HG03064 (cell line): Measurements from ENCODE around the gene NECTIN4.
A peak's percentile ranks its signal among the peaks of the same experiment; 100 is the strongest.
"Not testable (repeated sequence)": the region's sequence is repeated elsewhere in the genome, so short reads cannot be mapped to it uniquely, and the experiment has no call there.

Experiments
- ATAC-seq: cut with Tn5 transposase; IDR thresholded peaks from one replicate; pipeline ENCODE4 v1.9.1; 2021; ENCODE audit warnings: low read depth; ENCODE audit not compliant: unreplicated experiment

Gene NECTIN4

DNA sequence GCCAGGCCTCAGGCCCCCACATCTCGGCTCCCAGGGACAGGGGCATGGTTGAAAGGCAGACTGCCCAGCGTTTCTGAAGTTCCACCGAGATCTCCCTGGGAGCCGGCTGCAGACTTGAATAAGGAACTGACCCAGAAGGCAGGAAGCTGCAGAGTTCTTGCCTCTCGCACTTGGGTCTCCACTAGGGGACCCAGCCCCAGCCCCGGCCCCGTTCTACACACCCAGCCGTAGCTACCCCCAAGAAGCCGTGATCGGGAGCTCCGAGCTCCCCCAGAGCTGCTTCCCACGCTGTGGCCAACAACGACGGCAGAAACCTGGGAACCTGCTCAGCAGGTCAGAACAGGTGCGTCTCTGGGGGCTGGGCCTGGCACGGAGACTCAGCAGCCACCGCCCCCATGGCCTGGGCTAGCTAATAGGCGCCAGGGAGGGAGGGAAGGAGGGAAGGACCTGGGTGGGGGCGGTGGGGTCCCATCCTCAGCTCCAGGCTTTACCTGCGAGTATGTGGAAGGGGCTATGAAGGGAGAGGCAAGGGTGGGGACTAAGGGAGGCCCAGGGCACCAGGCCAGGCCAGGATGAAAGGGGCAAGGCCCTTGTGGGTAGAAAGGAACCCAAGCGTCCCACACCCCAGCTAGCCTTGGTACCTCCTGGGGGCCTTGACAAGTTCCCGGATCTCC lies at the start of gene NECTIN4:
Gene NECTIN4, minus strand, starts transcription at position 308 of the 674 bp plus-strand sequence. Its CDS starts 262 bp downstream, at position 46.
- no peak for ATAC-seq

DNA sequence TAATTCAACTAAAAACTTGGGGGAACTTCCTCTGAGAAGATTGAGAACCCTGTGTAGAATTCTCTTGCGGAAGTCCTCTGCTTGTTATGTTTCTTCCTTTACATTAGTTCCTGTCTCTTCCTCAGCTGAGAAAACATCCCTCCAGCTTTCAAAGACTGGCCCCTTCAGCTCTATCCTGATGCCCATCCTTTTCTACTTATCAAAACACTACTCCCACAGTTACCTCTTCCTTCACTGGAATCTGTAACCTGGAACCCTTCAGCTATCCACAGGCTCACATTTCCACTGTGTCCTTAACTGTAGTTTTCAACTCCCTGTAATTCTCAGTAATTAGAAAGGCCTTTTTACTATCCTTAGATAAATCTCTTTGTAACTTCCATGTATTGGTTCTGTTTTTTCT lies 49.1 kb upstream of the NECTIN4 start:
- no peak for ATAC-seq

DNA sequence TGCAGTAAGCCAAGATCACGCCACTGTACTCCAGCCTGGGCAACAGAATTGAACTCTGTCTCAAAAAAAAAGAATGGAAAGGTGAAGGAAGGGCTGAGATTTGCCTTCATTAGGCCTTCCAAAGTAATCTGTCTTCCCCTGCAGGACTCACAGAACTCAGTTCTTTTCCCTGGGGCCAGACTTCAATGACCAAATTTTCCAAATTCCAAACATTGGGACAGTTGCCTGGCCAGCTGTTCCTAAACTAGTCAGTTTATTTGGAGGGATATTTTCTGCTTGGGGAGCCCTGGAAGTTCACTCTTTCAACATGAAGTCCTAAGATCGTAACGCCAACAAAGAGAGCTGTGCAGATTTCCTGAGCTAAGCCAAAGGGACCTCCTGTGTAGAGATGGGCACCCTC lies 48.5 kb upstream of the NECTIN4 start:
- no peak for ATAC-seq

DNA sequence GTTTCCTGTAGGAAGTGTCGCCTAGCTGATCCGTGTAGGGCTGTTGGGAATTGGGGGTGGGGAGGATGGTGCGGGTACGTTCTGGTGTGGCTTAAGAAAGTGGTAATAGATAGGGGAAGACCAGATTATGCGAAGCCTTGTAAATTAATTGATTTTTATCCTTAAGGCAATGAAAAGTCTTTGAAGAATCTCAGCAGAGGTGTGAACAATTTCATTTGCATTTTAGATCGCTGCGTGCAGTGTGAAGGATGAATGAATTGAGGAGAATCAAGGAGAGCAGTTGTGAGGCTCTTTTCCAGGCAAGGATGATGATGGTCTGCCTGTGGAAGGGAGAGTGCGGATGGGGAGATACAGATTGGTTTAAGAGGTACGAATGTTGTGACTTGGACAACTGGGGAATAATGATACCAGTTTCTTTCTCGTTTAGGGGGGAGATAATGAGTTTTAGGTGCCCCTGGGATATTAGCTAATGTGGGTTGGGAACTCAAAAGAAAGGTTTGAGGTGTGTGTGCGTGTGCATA lies 43.9 kb upstream of the NECTIN4 start:
- ATAC-seq = peak; percentile 13

DNA sequence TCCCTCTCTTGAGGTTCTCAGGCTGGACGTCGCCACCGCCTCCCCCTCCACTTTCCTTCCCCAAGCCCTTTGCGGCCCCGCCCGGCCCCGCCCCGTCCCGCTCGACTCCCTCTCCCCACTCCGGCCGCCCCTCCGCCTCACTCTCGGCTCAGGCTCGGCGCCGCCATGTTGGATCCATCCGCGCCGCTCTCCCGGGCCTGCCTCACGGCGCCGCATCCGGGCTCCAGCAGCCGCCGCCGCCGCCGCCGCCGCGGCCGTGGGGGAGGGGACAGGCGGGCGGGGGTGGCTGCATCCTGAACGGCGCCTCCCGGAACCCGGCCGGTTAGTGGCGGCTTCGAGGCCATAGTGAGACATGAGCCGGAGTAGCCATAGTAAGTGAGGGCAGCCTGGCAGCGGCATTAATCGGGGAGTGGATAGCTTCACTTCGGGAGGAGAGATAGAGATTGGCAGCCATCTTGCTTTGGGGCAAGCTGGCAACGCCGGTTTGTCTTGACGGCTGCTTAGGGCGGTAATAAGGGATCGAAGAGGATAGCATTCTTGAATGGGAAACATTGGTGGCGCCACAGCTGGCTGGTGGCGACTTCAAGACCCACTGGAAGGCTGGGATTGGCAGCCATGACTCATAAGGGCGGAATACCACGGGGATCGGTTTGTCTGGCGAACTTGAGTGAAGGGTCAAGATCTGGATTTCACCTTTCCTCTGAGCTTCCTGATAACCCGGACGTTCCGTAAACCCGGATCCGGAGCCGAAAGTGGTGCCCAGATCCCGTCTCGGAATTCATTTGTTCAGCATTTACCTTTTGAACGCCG lies 43.3 kb upstream of the NECTIN4 start, which contains the start of gene DEDD:
Gene DEDD, minus strand, starts transcription at position 258 of the 810 bp plus-strand sequence. CDS start 8,205 bp downstream, outside the sequence.
- peak; percentile 88 for ATAC-seq

DNA sequence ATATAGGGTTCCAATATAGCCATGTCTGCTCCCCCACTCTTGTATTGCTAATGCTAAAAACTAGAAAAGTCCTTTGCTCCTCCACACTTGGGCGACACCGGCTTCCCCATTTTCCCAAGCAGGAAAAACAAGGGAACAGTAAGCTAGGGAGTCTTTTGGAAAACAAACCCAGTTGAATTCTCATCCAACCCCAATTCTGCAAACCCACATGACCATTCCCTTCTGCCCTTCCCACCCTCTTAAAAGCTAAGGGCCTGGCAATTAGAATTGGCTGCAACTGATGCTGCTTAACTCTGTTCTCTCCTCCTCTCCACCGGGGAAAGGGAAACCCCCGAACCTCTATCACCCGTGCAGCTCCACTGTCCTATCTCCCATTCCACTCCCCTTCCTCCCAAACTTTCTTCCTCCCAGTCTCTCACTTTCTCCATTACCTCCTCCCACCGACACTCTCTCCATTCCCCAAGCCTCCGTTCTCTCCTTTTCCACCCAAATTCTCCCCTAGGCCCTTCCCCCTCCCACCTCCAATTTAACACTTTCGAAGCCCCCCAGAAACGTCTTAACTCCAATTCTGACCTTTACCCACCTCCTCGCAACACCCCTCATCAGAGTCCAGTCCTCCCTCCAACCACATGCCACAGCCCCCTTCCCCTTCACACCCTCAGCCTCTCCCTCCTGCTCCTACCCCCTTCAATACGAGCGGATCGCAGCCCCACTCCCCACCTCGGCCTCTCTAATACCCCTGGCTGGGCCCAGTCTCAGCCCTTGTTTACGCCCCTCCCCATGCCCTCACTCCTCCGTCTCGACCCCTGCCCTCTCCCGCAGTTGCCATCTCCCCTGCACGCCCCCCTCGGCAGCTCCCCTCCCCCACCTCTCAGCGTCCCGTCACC lies 42.4 kb upstream of the NECTIN4 start:
- ATAC-seq = no peak

DNA sequence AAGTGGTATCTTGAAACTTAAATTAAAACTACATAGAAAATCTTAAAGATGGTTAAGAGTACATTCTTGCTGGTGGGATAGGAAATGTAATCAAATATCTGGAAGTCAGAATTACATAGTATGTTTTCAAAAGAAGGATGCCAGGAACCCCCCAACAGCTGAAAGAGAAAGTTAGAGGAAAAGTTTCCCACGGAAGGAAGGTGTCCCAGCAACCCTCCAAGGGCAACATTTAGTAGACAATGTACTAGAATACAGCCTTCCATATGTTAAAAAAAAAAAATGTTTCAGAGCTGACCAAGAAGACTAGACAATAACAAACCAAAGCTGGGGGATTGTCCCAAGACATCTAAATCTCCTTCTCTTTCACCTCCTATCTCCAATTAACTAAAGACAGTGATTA lies 40.9 kb upstream of the NECTIN4 start:
- no peak for ATAC-seq

DNA sequence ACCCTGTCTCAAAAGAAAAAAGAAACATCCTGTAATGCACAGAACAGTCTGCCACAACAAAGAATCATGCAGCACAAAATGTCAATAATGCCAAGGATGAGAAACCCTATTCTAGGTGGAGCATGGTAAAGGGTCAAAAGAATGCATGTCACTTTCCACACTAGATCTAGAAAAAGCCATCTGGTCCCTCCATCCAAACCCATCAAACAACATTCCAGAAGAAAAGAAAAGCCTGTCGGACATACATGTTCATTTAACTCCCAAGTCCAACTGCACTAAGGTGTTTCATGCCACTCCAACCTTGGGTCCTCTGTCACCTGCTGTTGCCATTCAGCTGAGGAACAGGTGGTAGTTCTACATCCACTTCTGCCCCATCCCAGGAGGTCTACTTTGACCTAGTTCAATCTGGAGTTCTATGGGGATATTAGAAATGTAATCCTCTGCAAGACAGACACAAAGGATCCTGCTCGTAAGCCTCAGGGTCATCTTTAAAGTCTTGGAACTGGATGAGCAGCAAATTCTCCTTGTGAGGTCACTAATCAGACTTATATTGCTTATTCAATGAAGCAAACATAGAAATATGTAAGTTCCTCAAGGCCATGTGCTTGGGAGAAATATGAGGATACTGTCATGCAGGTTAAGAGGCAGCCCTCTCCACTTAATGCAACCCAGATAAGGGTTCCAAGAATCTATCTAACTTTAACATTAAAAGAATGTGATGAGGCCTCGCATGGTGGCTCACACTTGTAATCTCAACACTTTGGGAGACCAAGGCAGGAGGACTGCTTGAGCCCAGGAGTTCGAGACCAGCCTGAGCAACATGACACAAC lies 39.4 kb upstream of the NECTIN4 start:
- ATAC-seq = no peak

DNA sequence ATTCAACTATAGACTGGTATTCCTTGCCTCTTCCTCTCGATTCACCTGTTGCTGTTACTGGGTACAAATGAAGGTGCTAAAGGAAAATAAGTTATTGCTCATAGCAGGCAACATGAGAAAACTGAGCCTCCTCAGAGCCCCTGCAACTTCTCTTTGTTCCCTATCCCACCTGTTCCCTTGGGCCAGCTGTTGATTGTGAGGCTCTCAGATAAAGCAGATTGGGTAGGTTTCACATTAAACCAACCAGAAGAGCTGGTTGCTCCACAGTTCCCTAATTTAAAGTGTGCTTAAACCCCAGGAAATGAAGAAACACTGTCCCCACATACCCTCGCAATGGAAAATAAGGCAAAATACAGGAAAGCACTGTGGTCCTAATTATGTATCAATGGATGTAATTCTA lies 38.3 kb upstream of the NECTIN4 start:
- ATAC-seq = no peak

DNA sequence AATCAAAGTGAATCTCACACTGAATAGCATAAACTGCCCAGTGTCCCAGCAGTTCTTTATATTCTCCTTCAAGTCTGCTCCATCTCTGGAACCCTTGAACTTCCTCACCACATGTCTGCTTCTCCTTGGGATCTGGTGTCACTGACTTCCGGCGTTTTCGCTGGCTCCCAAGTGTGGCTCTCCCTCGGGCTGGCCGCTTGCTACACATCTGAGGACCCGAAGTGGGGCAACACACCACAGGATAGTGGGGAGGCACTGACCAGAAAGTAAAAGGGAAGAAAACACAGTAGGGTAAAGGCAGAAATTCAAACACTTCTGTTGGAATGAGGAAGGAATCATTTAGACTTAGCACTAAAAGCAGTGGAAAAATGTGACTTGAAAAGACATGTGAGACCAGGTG lies 33.6 kb upstream of the NECTIN4 start:
- ATAC-seq = no peak

DNA sequence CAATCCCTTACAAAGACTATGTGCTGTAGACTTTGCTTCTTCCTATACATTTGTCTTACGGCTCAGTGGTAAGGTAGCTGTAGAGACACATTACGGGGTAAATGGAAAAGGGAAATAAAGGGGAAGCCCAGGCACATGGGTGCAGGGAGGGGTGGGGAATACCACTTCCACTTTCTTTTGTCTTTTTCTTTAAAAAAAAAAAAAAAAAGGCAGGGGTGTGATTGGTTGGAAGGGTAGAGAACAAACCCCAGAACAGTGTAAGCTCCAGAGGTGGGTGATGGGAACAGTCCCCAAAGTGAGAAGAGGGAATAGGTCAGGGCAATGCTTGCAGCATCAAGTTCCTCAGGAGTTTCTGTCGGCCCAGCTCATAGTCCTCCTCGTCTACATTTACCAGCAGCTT lies 32.5 kb upstream of the NECTIN4 start:
- ATAC-seq = no peak

DNA sequence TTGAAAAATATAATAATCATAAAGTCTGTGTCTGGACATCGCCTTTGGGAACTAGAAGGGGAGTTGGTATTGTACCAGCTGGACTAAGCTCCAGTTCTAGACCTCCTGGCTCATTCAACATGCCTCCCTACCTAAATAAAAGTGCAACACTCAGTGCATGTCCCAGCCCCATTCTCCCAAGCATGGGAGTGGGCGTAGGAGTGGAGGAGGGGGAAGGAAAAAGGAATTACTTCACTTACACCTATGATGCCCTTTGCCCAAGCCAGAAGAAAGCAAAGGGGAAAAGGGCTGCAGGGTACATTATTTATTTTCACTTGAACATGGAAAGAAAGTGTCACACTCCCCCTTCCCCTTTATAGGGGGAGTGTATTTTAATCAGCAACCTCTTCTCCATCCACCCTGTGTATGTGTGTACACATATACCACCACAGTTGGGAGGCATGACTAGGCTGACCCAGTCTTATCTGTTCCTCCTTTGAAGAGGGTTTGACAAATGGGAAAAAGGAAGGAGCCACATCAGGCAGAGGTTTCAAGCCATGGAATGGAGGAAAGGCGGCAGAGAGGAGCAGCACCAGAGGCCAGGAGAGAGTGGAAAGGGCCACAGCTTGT lies 31.8 kb upstream of the NECTIN4 start:
- ATAC-seq = no peak

DNA sequence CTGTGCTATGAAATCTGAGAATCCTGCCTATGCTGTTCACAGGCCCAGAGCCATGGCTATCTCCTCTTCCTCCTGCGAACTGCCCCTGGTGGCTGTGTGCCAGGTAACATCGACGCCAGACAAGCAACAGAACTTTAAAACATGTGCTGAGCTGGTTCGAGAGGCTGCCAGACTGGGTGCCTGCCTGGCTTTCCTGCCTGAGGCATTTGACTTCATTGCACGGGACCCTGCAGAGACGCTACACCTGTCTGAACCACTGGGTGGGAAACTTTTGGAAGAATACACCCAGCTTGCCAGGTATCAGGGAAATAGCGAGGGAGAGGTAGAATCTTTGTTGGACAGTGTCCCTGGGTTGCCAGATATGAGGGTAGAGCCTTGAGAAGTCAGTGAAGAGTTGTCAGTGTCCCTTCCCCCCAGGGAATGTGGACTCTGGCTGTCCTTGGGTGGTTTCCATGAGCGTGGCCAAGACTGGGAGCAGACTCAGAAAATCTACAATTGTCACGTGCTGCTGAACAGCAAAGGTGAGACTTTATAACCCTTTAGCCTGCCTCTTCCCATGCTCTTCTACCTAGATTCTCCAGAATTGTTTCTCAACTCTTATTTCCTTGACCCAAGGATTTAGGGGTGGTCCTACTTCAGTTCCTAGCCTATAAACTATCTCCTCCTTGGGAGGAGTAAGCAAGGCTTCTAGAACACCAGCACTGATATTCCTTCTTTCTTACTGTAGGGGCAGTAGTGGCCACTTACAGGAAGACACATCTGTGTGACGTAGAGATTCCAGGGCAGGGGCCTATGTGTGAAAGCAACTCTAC lies 29.9 kb upstream of the NECTIN4 start:
- ATAC-seq = no peak

DNA sequence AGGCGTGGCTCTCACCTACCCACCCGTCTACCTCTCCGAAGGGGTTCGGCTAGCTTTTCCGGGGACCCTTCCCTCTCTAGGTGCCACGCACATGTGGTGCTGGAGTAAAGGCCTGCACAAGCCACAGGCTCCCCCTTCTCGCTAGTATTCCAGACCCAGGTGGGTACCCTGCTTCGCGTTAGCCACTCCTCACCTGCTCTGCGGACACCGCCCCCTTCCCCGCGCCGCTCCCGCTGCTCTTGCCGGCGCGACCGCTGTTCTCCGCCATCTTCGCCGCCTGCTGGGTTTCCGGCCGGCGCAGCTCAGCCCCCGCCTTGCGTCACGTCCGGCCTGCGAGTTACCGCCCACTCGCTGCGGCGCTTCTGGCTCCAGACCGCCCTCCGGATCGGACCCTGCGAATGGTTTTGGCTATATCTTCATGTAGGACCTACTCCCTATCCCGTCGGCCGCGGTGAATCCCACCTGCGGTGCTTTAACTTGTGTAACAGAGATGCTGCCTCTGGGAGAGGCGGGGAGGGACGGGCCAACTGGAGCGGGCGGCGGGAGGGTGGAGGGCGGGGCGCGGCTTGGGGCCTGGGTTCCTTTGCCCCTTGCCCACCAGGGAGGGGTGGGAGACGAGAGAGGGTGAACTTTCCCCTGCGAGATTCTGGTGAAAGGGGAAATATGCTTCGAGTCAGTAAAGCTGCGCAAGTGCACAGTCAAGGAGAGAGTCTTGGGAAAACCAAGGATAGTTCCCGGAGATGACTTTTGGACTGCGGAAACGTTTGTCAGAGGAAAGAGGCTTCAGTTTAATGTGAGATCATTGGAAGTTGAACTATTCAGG lies 28.6 kb upstream of the NECTIN4 start, which contains the start of the genes NIT1 and PFDN2:
Gene NIT1, plus strand, starts transcription at position 347 of the 823 bp plus-strand sequence. Its CDS starts 72 bp downstream, at position 419.
Gene PFDN2, minus strand, starts transcription at position 279 of the 823 bp plus-strand sequence. Its CDS starts 11 bp downstream, at position 268.
- ATAC-seq = peak; percentile 79

DNA sequence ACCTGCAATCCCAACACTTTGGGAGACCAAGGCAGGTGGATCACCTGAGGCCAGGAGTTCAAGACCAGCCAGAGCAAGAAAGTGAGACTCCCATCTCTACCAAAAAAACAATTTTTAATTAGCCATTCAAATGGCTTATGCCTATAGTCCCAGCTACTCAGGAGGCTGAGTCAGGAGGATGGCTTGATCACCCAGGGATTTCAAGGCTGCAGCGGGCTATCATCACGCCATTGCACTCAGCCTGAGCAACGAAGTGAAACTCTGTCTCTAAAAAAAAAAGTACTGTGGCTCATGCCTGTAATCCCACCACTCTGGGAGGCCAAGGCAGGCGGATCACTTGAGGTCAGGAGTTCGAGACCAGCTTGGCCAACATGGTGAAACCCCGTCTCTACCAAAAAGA lies 26.6 kb upstream of the NECTIN4 start:
- ATAC-seq = not testable (repeated sequence)

DNA sequence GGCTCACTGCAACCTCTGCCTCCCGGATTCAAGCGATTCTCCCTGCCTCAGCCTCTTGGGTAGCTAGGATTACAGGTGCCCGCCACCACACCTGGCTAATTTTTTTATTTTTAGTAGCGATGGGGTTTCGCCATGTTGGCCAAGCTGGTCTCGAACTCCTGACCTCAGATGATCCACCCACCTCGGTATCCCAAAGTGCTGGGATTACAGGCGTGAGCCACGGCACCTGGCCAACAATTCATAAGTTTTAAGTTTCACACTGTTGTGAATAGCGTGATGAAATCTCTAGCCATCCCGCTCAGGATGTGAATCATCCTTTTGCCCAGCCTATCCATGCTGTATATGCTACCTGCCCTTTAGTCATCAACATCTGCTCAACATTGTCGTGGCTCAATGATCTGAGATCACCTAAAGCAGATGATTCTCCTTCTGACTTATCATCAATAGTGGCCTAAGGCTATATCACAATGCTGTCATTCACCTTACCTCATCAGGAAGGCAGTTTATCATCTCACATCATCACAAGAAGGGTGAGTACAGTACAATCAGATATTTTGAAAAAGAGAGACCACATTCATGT lies 25.9 kb upstream of the NECTIN4 start:
- ATAC-seq = no peak

DNA sequence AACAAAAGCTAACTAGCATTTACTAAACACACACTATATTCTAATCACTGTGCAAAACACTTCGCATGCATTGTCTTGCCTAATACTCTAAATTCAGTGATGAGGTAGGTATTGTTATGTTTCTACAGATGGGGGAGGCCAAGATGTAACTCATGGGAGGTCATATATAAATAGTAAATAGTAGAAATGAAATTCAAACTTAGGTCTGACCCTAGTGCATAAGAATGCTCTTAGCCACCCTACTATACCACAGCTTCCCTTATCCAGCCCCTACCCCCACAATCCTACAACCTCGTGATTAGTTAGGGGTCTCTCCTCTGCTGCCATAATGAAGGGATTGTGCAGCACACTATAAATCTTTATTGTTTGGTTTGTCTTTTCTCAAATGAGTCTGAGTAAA lies 25.2 kb upstream of the NECTIN4 start:
- no peak for ATAC-seq
